Esophagus muscularis mucosa (tissue), 4 donors: Measurements from ENCODE around the gene ASAP2. TPM values are rescaled to one million over a fixed set of nuclear protein-coding genes. Genes with fewer than 3 reads are reported as not detected.
A peak's percentile ranks its signal among the peaks of the same experiment; 100 is the strongest.

ENCODE experiments used
- DNase-seq: peaks from one replicate; pipeline ENCODE4 v3.0.0-alpha.2; 2017; ENCODE audit errors: extremely low spot score
- H3K27ac ChIP-seq, 4 donors: fragments of 200-600 bp; sonication (generic); replicated peaks in 1 of 4; 1 replicate in 3 of 4; 2 replicates in 1 of 4; pipeline ENCODE4 v1.5.1; 2016 to 2019; ENCODE audit warnings: mild to moderate bottlenecking in 1 of 4
- H3K27me3 ChIP-seq, 4 donors: fragments of 200-600 bp; sonication (generic); one replicate each; pipeline versions ENCODE4 v1.5.1 to v1.6.0; 2016 to 2019
- H3K36me3 ChIP-seq, 4 donors: fragments of 200-600 bp; sonication (generic); one replicate each; pipeline ENCODE4 v1.5.1; 2016 to 2019
- H3K4me1 ChIP-seq, 4 donors: fragments of 200-600 bp; sonication (generic); one replicate each; pipeline ENCODE4 v1.5.1; 2016 to 2019
- H3K4me3 ChIP-seq, 4 donors: fragments of 200-600 bp; sonication (generic); 1 replicate in 2 of 4; 2 replicates in 2 of 4; pipeline ENCODE4 v1.5.1; 2016 to 2019; ENCODE audit warnings: mild to moderate bottlenecking in 4 of 4, moderate library complexity in 1 of 4
- H3K9me3 ChIP-seq, 4 donors: fragments of 200-600 bp; sonication (generic); 1 replicate in 3 of 4; 2 replicates in 1 of 4; pipeline ENCODE4 v1.5.1; 2016 to 2019
- CTCF ChIP-seq, 3 experiments: fragments of 200-600 bp in 2 of 3; fragments of 450-650 bp in 1 of 3; sonication (generic) in 2 of 3; IDR thresholded peaks; one replicate each; pipeline ENCODE4 v1.5.1; 2017 to 2019; ENCODE audit warnings: antibody characterized with exemption in 3 of 3, mild to moderate bottlenecking in 2 of 3, moderate library complexity in 1 of 3
- EP300 ChIP-seq: sonication (generic); formaldehyde crosslinking; IDR thresholded peaks from one replicate; pipeline ENCODE4 v1.6.1; 2017; ENCODE audit warnings: antibody characterized with exemption
- POLR2A ChIP-seq: fragments of 450-650 bp; IDR thresholded peaks from one replicate; pipeline ENCODE4 v1.6.1; 2017; ENCODE audit warnings: antibody characterized with exemption, moderate library complexity, mild to moderate bottlenecking, low read depth
- POLR2AphosphoS5 ChIP-seq, 2 donors: sonication (generic); formaldehyde crosslinking; IDR thresholded peaks; one replicate each; pipeline ENCODE4 v1.6.1; 2017; ENCODE audit warnings: antibody characterized with exemption in 2 of 2
- WGBS: methylation state at CpG from one replicate; pipeline ENCODE4 v1.1.5; 2018; 5-methylcytosine and 5-hydroxymethylcytosine counted together
- intact Hi-C: fragments of 100-400 bp; cut with DNase I; formaldehyde crosslinking; loops from one replicate; pipeline ENCODE4 v1.15.1; 2023
- total RNA-seq, 4 donors: library from RNA; depleted of rRNA; stranded (reverse); fragments of >200 nt; gene quantifications; one replicate each; pipeline versions ENCODE4 v1.1.0 to v1.2.1, GENCODE V29; 2016

Gene ASAP2
- total RNA-seq, 4 donors from 2014 or later, result 18.7 to 24.0 (median 21.3) TPM

GRCh38 chr2:9247786-9248185, 41.2 kb downstream of the ASAP2 start:
- Histone ChIP-seq H3K4me1 (peaks cover 42 to 64% (median 60%) of the 10 kb centered on the region in 4 donors), H3K27me3 (no peaks in the 10 kb centered on the region), H3K4me3 (no peak overlapping the region), H3K9me3 (no peaks in the 10 kb centered on the region), H3K27ac (no peak overlapping the region), H3K36me3 (no peaks in the 10 kb centered on the region)
- no peak for DNase-seq
- TF ChIP-seq EP300, result no peak
- no peak for TF ChIP-seq POLR2A
- TF ChIP-seq CTCF (IDR thresholded peaks at IDR 0.05), result no peak
- TF ChIP-seq POLR2AphosphoS5 (IDR thresholded peaks at IDR 0.05), result no peak
- 42% methylated on average over 6 of the region's 6 CpGs for WGBS
- intact Hi-C loops, result no loop called here

GRCh38 chr2:9248363-9248762, 41.8 kb downstream of the ASAP2 start:
- TF ChIP-seq POLR2AphosphoS5 (IDR thresholded peaks at IDR 0.05) (no peak), POLR2A (no peak), CTCF (IDR thresholded peaks at IDR 0.05) (no peak)
- Histone ChIP-seq H3K4me1 (peaks cover 42 to 64% (median 60%) of the 10 kb centered on the region in 4 donors), H3K27ac (no peak overlapping the region), H3K4me3 (no peak overlapping the region), H3K27me3 (no peaks in the 10 kb centered on the region), H3K36me3 (no peaks in the 10 kb centered on the region), H3K9me3 (no peaks in the 10 kb centered on the region)
- DNase-seq, result no peak
- intact Hi-C loops, result no loop called here
- 93% methylated on average over 7 of the region's 7 CpGs for WGBS

GRCh38 chr2:9249020-9249800, 42.6 kb downstream of the ASAP2 start:
- WGBS, result 77% methylated on average over 9 of the region's 10 CpGs
- Histone ChIP-seq H3K9me3 (no peaks in the 10 kb centered on the region), H3K27me3 (no peaks in the 10 kb centered on the region), H3K4me3 (no peak overlapping the region), H3K36me3 (no peaks in the 10 kb centered on the region), H3K27ac (peak overlapping the region in 2 of 4 donors; percentile 2 to 16), H3K4me1 (peaks cover 42 to 64% (median 60%) of the 10 kb centered on the region in 4 donors)
- intact Hi-C loops, result no loop called here
- DNase-seq, result no peak
- no peak for TF ChIP-seq CTCF (IDR thresholded peaks at IDR 0.05)
- no peak for TF ChIP-seq POLR2AphosphoS5 (IDR thresholded peaks at IDR 0.05)

GRCh38 chr2:9250091-9250490, 43.5 kb downstream of the ASAP2 start:
- 88% methylated on average over 4 of the region's 4 CpGs for WGBS
- Histone ChIP-seq H3K4me3 (no peak overlapping the region), H3K27ac (peak overlapping the region in 1 of 4 donors; percentile 21), H3K4me1 (peaks cover 42 to 61% (median 59%) of the 10 kb centered on the region in 4 donors), H3K27me3 (no peaks in the 10 kb centered on the region), H3K36me3 (no peaks in the 10 kb centered on the region), H3K9me3 (no peaks in the 10 kb centered on the region)
- DNase-seq, result no peak
- intact Hi-C loops, result no loop called here
- TF ChIP-seq CTCF (IDR thresholded peaks at IDR 0.05), result no peak
- no peak for TF ChIP-seq POLR2A
- TF ChIP-seq EP300, result no peak
- no peak for TF ChIP-seq POLR2AphosphoS5 (IDR thresholded peaks at IDR 0.05)
